Lung (tissue), 12 donors: ENCODE data around the gene TSBP1. TPM values are rescaled to one million over a fixed set of nuclear protein-coding genes. Genes with fewer than 3 reads are reported as not detected.

Experiments used
- ATAC-seq: fragments of 200-7000 bp; cut with Tn5 transposase; one replicate; pipeline ENCODE4 v1.9.1; 2020; ENCODE audit warnings: moderate number of reproducible peaks; ENCODE audit not compliant: insufficient read depth, low FRiP score
- DNase-seq, 3 donors: peaks; one replicate each; pipeline ENCODE4 v3.0.0-alpha.2; 2013 to 2017
- H3K27ac ChIP-seq, 2 donors: one replicate each; pipeline ENCODE4 v1.5.1; 2013; ENCODE audit warnings: mild to moderate bottlenecking in 2 of 2, moderate library complexity in 2 of 2, control low read depth in 1 of 2, inconsistent platforms in 1 of 2, low read depth in 1 of 2, low read length in 1 of 2
- H3K27me3 ChIP-seq, 3 donors: one replicate each; pipeline ENCODE4 v1.5.1; 2013; ENCODE audit warnings: low read length in 2 of 3; ENCODE audit not compliant: control insufficient read depth in 3 of 3, insufficient read depth in 3 of 3
- H3K36me3 ChIP-seq, 4 donors: one replicate each; pipeline ENCODE4 v1.5.1; 2013; ENCODE audit warnings: low read length in 4 of 4, mild to moderate bottlenecking in 1 of 4, moderate library complexity in 1 of 4; ENCODE audit not compliant: control insufficient read depth in 4 of 4, insufficient read depth in 4 of 4
- H3K4me1 ChIP-seq, 5 donors: one replicate each; pipeline ENCODE4 v1.5.1; 2013; ENCODE audit warnings: low read length in 5 of 5, mild to moderate bottlenecking in 2 of 5, moderate library complexity in 1 of 5; ENCODE audit not compliant: control insufficient read depth in 5 of 5, insufficient read depth in 5 of 5
- H3K4me3 ChIP-seq: one replicate; pipeline ENCODE4 v1.5.1; 2013; ENCODE audit warnings: mild to moderate bottlenecking, control low read depth, moderate library complexity
- H3K9ac ChIP-seq, 2 donors: one replicate each; pipeline ENCODE4 v1.5.1; 2013; ENCODE audit warnings: low read length in 2 of 2, control low read depth in 1 of 2; ENCODE audit not compliant: insufficient read depth in 1 of 2
- H3K9me3 ChIP-seq, 4 donors: one replicate each; pipeline ENCODE4 v1.5.1; 2013; ENCODE audit warnings: low read length in 3 of 4, mild to moderate bottlenecking in 1 of 4, moderate library complexity in 1 of 4; ENCODE audit not compliant: control insufficient read depth in 4 of 4, insufficient read depth in 3 of 4
- WGBS, 2 donors: extraction: QIAGEN DNeasy Blood & Tissue Kit; methylation state at CpG; one replicate each; pipeline ENCODE4 v1.1.7; 2013; 5-methylcytosine and 5-hydroxymethylcytosine counted together
- polyA plus RNA-seq, 2 donors: library from polyadenylated mRNA; stranded (reverse); fragments of 200-250 nt; gene quantifications; one replicate each; pipeline ENCODE4 v1.2.1, GENCODE V29; 2013
- total RNA-seq, 2 donors: library from RNA; depleted of rRNA in 1 of 2; stranded (reverse); fragments of >200 nt in 1 of 2; gene quantifications; one replicate each; pipeline ENCODE4 v1.2.1, GENCODE V29; 2014 to 2021
- TF ChIP-seq, protein P1 (sequence below): IDR thresholded peaks from 2 replicates; pipeline ENCODE4 v1.5.1; 2012; ENCODE audit warnings: mild to moderate bottlenecking; ENCODE audit errors: control extremely low read depth, extremely low read depth
- donor health status: control.
- donor health status: control.
- donor health status: Bipolar disorder and iron deficiency.
- donor health status: healthy.
- donor health status: DM: yes; HTN: yes; CAD: no.

Gene TSBP1
- total and polyA plus RNA-seq, 4 donors, result not detected

GRCh38 chr6:32255199-32256153, 116.2 kb downstream of the TSBP1 start:
- peak overlapping the region; percentile 73 to 82 for H3K9ac ChIP-seq
- DNase-seq (peak; percentile 87 to 93 (median 91)), ATAC-seq (peak; percentile 97)
- TF ChIP-seq, protein P1, sequence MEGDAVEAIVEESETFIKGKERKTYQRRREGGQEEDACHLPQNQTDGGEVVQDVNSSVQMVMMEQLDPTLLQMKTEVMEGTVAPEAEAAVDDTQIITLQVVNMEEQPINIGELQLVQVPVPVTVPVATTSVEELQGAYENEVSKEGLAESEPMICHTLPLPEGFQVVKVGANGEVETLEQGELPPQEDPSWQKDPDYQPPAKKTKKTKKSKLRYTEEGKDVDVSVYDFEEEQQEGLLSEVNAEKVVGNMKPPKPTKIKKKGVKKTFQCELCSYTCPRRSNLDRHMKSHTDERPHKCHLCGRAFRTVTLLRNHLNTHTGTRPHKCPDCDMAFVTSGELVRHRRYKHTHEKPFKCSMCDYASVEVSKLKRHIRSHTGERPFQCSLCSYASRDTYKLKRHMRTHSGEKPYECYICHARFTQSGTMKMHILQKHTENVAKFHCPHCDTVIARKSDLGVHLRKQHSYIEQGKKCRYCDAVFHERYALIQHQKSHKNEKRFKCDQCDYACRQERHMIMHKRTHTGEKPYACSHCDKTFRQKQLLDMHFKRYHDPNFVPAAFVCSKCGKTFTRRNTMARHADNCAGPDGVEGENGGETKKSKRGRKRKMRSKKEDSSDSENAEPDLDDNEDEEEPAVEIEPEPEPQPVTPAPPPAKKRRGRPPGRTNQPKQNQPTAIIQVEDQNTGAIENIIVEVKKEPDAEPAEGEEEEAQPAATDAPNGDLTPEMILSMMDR, result no peak
- H3K27me3 ChIP-seq, result no peaks in the 10 kb centered on the region
- peak overlapping the region; percentile 60 to 92 for H3K27ac ChIP-seq
- no peaks in the 10 kb centered on the region for H3K36me3 ChIP-seq
- no peak overlapping the region for H3K4me3 ChIP-seq
- peaks cover 0 to 11% (median 0%) of the 10 kb centered on the region in 5 donors for H3K4me1 ChIP-seq
- no peaks in the 10 kb centered on the region for H3K9me3 ChIP-seq
- WGBS, 2 donors, result 11 to 13% methylated on average over 30 of the region's 30 CpGs

DNA sequence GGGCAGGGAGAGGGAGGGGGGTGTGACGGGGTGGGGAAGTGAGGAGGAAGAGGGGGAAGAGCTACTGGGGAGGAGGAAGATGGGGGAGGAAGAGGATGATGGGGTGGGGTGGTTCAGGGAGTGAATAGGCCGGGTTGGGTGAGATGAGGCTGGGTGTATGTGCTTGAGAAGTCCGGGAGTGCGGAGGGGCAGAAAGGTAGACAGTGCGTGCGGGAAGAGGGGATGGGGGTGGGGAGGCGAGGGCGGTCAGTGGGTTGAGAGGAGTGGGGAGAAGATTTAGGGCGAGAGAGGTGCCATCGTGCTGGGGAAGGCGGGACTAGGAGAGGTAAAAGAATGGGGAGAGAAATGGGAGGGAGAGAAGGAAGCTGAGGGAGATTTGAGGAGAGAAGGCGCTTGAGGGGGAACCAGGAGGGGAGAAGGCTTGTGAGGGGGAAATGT, 116.9 kb downstream of the TSBP1 start:
- Histone ChIP-seq H3K36me3 (no peaks in the 10 kb centered on the region), H3K27ac (peak overlapping the region; percentile 59 to 60), H3K9ac (peak overlapping the region in 1 of 2 donors; percentile 73), H3K4me3 (no peak overlapping the region), H3K27me3 (no peaks in the 10 kb centered on the region), H3K9me3 (no peaks in the 10 kb centered on the region), H3K4me1 (peaks cover 0 to 11% (median 0%) of the 10 kb centered on the region in 5 donors)
- 33 to 38% methylated on average over 12 of the region's 12 CpGs for WGBS, 2 donors
- DNase-seq (peak in 1 of 3 donors; percentile 43), ATAC-seq (no peak)
- TF ChIP-seq, protein P1, result no peak

- Histone ChIP-seq H3K36me3 (no peaks in the 10 kb centered on the region), H3K9ac (no peak overlapping the region), H3K4me3 (no peak overlapping the region), H3K4me1 (peaks cover 0 to 11% (median 0%) of the 10 kb centered on the region in 5 donors), H3K27ac (peak overlapping the region in 1 of 2 donors; percentile 55), H3K9me3 (no peaks in the 10 kb centered on the region), H3K27me3 (no peaks in the 10 kb centered on the region)
- DNase-seq (no peak), ATAC-seq (no peak)
- 48 to 57% methylated on average over 2 of the region's 2 CpGs for WGBS, 2 donors
- TF ChIP-seq, protein P1, result no peak
These were observed 119.2 kb downstream of the TSBP1 start for GRCh38 chr6:32252331-32253009.
